ENCODE results near the gene SEPTIN8.

DNA sequence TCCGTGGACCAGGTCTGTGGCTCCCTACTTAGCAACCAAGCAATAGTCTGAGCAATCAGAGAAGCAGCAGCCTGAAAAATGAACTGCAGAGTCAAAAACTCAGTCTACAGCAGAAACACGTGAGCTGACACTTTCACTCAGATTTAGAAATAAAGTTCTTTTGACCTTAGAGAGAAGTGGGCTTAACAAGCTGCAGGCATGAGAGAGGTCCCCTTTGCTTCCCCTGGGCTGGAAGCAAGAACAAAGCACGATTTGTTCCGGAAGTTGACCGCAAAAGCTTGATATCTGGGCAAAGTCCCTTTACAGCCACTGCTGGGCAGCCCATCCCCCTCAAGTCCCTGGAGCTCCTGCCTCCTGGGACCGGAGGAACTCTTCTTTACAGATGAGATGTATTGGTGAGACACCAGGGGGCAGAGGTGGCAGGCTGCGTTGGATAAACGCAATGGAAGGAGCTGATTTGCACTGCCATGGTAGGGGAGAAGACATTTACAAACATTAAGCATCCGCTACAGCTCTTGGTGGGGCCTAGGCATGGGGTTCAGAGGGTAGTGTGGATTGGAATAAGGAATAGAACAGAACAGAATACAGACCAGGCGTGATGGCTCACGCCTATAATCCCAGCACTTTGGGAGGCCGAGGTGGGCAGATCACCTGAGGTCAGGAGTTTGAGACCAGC, 30.3 kb upstream of the SEPTIN8 start:
- TF ChIP-seq POLR2AphosphoS5 (IDR thresholded peaks at IDR 0.05), result no peak
- TF ChIP-seq, protein P1, sequence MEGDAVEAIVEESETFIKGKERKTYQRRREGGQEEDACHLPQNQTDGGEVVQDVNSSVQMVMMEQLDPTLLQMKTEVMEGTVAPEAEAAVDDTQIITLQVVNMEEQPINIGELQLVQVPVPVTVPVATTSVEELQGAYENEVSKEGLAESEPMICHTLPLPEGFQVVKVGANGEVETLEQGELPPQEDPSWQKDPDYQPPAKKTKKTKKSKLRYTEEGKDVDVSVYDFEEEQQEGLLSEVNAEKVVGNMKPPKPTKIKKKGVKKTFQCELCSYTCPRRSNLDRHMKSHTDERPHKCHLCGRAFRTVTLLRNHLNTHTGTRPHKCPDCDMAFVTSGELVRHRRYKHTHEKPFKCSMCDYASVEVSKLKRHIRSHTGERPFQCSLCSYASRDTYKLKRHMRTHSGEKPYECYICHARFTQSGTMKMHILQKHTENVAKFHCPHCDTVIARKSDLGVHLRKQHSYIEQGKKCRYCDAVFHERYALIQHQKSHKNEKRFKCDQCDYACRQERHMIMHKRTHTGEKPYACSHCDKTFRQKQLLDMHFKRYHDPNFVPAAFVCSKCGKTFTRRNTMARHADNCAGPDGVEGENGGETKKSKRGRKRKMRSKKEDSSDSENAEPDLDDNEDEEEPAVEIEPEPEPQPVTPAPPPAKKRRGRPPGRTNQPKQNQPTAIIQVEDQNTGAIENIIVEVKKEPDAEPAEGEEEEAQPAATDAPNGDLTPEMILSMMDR (IDR thresholded peaks at IDR 0.05 in 8 of 11, conservative IDR thresholded peaks at IDR 0.05 in 3 of 11), result no peak
- no peak for TF ChIP-seq POLR2A (IDR thresholded peaks at IDR 0.05)
